COR-L47 (cell line): ENCODE results near the gene POU2AF3.

Experiments
- DNase-seq: peaks from one replicate; lab custom pipeline; 2025; lab: John Stamatoyannopoulos, UW

The POU2AF3 gene

DNA sequence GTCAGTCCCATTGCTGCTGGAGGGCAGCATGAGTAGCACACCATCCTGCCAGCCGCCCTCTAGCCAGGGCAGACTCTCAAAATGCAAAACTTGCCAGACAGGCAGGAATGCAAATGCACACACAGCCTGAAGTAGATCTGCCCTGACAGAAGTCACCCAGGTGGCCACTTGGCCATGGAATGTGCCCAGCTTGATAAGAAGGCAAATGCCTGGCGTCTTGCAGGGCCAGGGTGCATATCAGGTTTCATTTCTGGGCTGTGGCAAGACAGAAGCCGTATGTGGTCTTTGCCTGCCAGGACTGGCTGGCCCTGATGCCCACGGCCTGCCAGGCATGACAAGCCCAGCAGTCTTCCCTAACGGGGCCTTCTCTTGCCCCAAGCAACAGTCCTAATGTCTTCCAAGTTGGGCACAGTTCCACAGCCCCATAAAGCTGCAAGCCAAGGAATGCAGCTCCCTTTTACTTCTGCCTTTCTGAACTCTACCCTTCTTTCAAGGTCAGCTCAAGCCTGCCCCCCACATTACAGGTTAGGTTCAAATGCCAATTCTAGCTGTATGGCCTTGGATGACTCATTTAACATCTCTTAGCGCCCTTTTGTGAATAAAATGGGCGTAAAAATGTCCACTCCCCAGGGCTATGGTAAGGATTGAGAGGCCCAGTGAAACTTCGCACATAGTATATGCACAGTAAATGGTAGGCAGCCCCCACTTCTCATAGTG, 29.7 kb downstream of the POU2AF3 start:
- no peak for DNase-seq

DNA sequence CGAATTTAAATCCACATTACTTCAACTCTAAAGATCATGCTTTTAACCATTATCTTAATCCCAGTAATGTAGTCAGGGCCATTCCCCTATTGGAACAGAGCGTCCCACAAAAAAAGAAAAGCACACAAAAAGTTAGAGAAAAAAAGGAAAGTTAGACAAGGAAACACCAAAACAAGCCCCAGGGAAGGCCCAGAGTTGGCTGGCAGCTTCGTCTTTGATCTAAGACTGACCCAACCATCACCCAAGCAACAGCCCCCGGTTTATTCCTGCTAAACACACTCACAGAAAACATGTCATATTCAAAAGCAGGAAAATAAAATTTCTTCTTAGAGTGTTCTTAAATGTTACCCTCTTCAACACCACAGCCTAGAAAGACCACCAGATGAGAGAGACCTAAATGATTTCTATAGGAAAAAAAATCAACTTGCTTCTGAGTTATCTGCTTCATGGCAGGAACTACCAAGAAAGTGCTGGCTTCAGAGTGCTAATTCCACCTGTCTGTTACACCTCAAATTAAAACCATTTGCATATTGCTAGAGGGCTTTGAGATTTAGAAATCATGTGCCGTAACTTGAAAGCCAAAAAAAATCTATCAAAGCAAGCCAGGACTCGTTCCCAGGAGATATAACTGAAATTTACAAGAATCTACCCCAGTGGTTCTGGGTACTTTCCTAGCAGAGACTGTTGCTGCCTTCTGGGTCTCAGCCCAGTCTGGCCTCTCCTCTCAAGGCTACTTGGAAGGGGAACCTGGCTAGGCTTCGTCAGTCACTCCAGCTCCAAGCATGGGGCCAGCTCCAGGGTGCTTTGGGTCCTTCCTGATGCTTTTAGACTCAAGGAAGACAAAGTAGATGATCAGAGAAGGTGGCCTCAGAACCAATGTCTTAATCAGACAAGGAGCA, 31.2 kb downstream of the POU2AF3 start:
- no peak for DNase-seq

DNA sequence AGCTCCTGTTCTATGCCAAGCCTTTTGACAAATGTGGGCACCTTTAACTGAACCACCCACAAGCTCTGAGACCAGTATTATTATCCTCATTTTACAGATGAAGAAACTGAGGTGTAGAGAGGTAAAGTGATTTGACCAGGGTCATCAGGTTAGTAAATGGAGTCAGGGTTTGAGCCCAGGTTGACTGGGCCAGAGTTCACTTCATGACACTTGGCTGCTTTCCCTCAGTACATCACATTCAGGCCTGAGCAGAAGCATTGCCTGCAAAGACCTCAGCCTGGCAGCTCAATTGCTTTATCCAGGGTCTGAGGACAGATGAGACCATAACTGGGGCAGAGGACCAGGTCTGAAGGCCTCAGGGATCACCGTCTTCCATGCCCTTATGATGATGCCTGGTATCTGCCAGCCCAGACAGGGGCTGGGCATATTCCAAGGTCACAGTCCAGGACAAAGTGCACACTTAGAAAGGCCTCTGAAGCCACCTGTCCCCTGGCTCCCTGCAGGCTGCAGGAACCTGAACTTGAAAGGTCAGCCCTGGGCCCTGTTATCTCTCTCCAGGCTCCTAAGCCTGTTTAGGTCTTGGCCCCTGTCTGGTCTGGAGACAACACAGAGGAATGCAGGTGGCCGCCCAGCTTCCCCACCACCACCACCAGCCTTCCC, 32.0 kb downstream of the POU2AF3 start:
- no peak for DNase-seq

DNA sequence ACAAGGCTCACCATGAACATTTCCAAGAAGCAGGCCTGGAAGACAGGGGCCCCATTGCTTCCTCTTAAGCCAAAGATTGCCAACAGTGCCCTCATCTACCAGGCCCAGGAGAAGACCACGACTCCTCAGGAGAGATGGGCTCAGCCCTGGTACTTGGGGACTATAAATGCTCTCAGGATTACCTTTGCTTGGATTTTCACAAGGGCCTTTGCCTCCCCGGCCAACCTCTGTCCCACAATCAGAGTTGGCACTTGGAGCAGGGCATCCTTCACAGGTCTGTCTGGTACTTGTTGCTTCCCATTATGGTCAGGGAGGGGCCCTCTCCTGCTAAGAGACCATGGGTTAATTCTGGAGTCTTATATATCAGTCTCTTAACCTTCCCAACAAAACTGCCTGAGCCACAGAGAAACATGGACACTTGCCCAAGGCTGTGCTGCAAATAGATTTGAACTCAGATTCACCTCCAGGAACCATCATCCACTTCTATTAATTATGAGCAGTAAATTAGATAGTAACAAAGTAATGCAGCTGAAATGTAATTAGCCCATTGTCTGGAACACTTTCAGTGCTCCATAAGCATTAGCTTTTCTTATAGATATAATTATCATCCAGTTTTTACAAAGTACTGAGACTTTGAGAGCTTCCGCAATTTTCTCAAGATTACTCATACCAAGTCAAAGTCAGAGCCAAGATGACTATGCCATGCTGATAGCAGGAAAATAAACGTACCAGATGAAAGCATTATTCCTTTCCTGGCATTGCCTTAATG, 33.5 kb downstream of the POU2AF3 start:
- DNase-seq = peak; percentile 61

DNA sequence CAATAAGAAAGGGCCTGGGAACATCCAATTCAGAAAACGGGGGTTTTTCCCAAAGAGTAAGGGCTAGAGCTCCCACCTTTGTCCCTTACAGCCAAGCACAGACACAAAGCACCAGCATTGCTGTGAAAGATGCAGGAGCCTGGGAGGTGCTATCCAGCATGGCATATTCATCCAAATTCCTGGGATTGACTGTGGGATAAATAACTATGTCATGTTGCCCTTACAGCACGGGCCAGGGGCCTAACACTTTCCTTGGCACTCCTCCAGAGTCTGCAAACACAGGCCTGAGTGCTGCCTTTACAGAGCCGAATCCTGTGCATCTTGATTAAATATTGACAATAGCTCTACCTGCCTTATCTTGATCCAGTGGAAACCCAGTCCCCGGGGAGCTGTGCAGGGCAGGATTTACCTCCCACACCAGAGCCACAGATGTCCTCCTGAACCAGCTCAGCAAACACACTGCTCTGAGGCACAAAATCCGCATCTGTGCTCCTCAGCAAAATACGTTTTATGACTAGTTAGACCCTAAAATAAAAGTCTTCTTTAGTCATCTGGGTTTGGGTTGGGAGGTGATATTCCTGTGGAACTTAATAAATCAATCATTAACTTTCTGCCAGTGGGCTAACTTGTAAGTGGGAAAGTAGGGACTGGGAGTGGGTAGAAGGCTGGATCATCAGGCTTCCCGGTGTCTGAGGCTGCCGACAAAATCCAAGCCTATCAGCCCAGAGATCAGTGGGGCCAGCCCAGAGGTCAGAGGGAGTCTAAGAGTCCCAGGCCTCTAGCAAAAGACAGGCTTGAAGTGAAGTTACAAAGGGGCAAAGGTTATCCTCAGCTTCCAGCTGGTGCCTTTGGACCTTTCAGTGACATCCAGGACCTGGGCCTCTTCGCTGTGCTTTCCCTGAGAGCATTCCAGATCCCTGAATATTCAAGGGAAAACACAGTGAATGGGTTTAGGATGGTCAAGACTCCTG, 36.5 kb downstream of the POU2AF3 start:
- DNase-seq = peak; percentile 73

DNA sequence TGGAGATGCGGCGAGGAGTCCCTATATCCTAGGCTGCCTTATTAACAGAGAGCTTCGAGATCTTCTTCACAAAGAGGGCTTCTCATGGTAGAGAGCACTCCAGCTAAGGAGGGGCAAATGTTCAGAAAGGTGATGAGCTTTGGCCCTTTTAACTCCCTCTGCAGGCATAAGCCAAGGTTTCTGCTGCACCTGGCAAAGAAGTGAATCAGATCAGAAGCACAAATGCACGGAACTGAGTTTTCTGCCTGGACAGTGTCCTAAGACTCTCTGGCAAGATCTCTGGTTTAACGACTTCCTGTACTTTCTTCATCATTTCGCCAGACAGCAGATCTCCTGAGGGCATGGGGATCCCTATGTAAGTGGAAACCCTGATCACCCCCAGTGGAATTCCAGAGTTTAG, 37.2 kb downstream of the POU2AF3 start:
- DNase-seq = no peak

DNA sequence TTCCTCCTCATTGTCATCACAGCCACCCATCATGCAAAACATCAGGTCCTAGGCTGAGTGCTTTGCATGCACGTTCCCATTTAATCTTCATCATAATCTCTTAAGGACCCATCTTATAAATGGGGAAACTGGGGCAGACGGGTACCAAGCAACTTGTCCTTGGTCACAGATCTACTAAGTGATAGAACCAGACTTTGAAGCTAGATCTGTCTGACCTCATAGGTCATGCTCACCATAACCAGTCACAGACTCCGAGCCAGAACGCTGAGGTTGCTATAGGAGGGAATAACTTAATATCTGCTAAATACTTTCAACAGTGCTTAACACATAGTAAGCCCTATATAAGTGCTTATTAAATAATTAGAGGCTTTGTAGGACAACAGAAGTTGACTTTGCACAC, 37.7 kb downstream of the POU2AF3 start:
- DNase-seq = no peak

DNA sequence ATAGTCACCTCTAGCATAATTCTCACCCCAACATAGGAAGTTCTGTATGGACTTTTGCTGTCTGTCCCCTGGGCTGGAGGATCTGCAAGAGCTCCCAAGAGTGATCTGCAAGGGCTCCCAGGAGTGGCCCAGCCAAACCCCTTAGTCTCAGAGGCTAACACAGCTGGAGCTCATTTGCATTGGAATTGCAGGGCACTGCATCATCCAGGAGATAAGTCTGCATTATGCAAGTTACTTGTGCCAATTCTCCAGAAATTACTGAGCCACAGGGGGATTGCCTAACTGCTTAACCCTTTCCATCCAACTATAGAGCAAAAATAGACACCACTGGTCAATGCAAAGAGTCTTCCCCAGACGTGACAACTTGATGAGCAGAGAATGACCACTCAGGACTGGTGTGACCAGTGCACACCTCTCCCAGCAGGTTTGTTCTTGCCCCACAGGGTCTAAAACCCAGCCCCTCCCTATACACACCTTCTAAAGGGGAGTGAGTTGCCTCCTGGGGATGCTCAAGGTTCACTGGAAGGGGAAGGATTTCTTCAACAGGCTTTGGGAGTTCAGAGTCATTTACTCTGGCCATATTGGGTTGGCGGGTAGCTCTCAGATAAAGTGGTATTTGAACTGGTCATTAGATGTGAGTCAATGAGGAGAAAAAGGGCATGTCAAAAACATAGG, 38.4 kb downstream of the POU2AF3 start:
- DNase-seq = no peak

DNA sequence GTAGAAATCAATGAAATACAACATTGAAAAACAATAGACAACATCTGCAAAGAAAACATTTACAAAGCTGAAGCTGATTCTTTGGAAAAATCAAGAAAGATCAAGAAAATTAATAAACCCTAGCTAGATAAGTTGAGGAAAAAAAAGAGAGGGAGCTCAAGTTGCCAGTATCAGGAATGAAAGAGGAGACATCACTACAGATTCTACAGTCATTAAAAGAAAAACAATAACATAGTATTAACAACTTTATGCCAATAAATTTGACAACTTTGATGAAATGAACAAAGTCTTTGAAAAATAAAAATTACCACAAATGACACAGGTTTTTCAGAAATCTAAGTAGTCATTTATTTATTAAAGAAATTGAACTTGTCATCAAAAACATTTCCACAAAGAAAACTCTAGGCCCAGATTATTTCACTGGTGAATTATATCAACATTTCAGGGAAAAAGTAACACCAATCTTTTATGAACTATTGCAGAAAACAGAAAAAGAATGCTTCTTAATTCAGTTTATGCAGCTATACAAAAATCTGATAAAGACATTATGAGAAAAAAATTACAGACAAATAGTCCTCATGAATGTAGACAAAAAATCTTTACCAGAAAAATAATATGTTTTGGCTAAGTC, 41.5 kb downstream of the POU2AF3 start:
- no peak for DNase-seq

DNA sequence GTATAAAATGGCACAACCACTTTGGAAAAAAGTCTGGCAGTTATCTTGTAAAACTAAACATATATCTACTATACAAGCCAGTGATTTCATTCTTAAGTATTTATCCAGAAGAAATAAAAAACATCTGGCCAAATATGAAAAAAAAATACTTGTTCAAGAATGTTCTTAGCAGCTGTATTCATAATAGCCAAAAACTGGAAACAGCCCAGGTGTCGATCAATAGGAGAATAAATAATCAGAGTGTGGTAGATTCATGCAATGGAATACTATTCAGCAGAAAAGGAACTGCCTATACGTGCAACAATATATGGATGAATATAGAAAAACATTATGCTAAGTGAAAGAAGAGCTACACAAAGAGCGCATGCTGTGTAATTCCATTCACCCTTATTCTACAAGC, 44.0 kb downstream of the POU2AF3 start:
- no peak for DNase-seq

DNA sequence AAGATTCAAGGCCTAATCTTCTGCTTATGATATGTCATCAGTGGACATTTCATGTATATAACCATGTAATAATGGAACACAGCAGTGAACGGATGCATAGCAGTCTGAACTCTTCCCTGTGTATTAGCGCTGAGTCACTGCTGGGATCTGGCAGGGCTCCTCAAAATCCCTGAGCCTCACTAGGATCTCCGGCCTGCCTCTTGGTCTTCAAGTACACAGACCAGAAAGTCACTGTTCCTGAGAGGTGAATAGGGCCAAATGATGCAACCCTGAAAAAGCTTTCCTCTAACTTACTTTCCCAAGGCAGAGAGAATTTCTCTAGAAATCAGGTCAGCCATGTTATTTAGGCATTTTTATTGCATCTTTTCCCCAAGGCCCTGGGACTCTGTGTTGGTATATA, 45.7 kb downstream of the POU2AF3 start:
- no peak for DNase-seq

DNA sequence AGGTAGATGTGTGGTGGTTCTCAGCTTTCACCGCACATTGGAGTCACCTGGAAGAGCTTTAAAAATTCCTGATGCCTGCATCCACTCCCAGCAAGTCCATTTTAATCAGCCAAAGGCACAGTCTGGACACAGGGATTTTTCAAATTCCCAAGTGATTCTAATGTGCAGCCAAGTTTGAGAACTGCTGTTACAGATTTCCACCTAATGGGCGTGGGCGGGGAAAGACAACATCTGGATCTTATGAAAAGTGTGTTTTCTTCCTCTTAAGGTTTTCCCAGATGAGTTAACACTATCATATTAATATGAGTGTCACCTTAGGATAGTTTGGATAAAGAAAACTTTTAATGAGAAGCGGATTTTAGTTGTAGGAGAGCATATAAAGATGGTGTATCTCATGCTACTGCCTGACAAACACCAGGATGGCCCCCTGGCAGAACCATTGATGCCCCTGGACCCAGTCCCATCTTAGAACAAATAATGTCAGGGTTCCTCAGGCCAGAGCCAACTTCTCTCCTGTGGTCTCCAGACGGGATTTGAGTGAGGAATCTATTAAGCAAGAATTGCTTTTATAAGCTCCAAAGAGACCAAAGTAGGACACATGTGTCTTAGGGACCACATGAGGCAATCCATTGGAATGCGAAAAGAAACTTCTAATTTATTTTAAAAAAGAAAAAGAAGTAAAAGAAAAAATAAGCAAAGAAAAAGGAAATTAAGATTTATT, 48.8 kb downstream of the POU2AF3 start:
- no peak for DNase-seq

DNA sequence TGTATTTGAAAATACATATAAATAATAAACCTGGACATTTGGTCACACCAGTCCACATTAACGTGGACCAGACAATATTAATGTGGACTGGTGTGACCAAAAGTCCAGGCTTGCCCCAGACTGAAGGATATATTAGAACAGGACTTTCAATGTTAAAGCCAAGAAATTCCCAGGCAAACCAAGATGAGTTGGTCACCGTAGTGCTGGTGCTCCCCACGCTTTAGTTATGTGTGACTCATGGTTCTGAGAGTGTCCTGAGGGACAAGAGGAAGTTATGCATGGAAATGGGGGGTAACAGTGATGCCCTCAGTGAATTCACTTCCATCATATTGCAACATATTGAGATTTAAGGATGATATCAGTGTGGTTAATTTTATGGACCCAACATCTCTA, 49.4 kb downstream of the POU2AF3 start:
- DNase-seq = no peak

DNA sequence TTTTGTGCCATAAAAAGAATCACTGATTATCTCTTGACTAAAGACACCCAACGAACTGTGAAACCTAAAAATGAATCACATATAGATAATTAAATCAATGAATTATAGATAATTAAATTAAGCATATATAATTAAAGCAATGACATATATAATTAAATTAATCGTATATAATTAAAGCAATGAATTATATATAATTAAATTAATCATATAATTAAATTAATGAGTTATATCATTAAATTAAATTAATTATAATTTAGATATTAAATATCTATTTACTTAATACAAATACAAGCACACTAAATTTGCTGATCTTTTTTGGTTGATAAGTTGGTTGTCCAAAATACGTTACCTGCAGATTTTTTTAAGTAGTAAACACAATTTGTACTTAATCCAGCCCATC, 49.8 kb downstream of the POU2AF3 start:
- DNase-seq = no peak

DNA sequence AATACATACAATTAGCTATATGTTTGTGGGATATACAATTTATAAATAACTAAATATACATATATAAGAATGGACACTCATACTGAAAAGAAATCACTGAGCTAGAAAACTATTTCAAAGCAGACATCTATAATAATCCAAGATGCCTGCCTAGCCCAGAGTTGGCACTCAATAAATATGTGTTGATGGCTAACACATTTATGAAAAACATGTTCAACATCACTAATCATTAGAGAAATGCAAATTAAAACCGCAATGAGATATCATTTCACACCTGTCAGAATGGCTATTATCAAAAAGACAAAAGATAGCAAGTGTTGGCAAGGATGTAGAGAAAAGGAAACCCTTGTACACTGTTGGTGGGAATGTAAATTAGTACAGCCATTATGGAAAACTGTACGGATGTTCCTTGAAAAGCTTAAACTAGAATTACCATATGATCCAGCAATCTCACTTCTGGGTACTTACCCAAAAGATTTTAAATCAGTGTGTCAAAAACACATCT, 50.9 kb downstream of the POU2AF3 start:
- peak; percentile 57 for DNase-seq

DNA sequence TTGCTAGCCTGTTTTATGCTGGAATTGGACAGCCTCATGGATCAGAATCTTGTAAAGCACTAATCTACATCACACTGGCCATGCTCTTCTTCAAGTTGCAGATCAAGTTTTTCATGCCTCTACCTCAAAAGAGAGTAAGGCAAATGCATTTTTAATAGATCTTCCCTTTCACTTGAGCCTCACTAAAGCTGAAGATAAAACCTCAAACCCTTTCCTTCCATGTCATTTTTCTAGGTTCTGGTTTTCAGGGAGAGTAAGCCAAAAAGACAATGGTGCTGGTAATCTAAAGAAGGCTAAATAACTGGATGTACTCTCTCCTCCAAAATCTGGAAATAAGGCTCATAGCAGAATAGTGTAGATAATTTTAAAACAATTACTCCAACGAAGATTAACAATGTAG, 52.5 kb downstream of the POU2AF3 start:
- no peak for DNase-seq

DNA sequence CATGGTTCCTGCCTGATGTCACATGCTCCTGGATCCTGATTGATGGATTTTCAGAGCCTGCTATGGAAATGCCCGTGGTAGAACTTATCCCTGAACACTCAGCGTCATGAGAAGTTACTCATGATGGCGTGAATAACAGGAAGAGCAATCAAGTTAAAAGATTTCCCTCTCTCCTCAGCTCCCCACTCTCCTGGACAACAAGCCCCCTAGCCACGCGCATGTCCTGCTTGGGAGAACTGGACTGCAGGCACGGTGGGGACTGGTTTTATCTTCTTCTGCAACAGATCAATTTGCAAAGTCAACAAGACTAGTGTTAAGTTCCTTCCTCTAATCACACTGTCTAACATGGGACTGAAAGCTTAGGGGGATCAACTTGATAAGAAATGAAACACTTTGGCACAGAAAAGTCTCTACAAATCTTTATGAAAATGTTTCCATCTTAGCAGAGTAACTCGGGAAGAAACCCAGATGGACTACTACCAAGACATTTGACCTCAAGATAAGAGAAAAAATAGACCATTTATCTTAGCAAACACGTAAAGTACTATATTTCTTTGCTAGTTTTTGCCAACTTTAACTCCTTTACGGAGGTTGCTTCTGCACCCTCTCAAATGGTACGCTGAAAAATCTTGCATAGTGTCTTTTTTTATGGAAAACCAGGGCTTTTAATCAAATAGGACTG, 53.2 kb downstream of the POU2AF3 start:
- no peak for DNase-seq

DNA sequence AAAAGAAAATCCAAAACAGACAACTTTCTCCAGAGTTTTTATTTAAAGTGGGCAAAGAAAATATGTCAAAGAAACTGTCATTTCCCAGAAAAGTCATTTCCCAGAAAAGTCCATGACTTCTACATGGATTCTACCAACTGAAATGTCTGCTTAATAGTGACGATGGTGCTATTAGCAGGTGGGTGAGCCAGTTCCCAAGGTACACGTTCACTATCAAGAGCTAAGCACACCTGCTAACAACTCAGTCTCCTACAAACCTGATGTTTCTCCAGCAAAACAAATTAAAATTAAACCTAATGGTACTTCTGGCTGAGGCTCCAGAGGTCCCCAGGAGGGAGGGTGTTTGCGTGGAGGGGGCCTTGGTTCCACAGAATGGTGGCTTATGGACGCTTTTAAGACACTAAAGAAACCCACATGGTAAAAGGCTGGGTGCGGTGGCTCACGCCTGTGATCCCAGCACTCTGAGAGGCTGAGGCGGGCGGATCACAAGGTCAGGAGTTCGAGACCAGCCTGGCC, 53.9 kb downstream of the POU2AF3 start:
- no peak for DNase-seq
